ENCODE data around the gene HERPUD2. TPM values are rescaled to one million over a fixed set of nuclear protein-coding genes. Genes with fewer than 3 reads are reported as not detected.

The HERPUD2 gene
- total RNA-seq, 1 donor from 2014 or later: 43.7 TPM

DNA sequence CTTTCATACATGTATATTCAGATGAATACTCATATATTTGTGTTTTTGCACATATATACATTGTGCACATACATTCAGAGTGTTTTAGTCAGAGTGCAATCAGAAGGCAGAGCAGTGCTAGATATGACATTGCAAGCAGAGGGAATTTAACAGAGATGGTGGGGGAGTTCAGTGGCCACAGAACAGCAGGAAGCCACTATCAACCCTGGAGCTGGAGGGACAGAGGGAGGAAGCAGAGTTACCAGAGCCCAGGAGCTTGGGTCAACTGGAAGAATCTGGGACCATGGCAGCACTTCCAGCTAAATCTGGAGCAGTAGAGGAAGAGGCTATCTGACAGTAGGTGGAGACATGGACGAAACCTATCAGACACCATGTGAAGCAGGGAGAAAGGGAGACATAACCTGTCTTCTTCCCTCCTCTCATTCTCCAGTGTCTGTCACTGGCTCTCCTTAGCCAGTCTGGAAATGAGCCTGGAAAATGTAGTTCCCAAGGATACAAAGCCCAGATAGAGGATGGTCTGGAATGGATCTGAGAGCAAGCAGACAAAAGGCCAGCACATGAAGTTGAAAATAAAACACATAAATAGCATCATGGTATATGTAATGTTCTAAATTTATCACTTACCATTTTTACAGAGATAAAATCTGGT lies 33.6 kb upstream of the HERPUD2 start:
- no peak overlapping the region for H3K4me3 ChIP-seq
- no peaks in the 10 kb centered on the region for H3K9me3 ChIP-seq (ENCODE audit: low read depth)
- H3K9ac ChIP-seq: no peak overlapping the region
- no peak overlapping the region for H3K4me2 ChIP-seq
- no peaks in the 10 kb centered on the region for H3K27me3 ChIP-seq
- H3F3A ChIP-seq (ENCODE audit: low read depth): no peaks in the 10 kb centered on the region
- H3K36me3 ChIP-seq: no peaks in the 10 kb centered on the region
- H4K20me1 ChIP-seq (ENCODE audit: low read depth): no peaks in the 10 kb centered on the region
- H2AFZ ChIP-seq (replicated peaks): no peak overlapping the region
- Mint-ChIP-seq H3K4me3 (no peak overlapping the region), H3K27me3 (ENCODE audit: insufficient read depth, low read depth) (no peaks in the 10 kb centered on the region), H3K36me3 (no peaks in the 10 kb centered on the region), H3K27ac (no peak overlapping the region), H3K9me3 (peaks cover 2% of the 10 kb centered on the region), H3K4me1 (no peaks in the 10 kb centered on the region)
- H3K4me1 ChIP-seq: no peaks in the 10 kb centered on the region
- TF ChIP-seq EZH2 (IDR thresholded peaks at IDR 0.05) (no peak), EZH2phosphoT487 (IDR thresholded peaks at IDR 0.05) (no peak)
- TF ChIP-seq, protein P1, sequence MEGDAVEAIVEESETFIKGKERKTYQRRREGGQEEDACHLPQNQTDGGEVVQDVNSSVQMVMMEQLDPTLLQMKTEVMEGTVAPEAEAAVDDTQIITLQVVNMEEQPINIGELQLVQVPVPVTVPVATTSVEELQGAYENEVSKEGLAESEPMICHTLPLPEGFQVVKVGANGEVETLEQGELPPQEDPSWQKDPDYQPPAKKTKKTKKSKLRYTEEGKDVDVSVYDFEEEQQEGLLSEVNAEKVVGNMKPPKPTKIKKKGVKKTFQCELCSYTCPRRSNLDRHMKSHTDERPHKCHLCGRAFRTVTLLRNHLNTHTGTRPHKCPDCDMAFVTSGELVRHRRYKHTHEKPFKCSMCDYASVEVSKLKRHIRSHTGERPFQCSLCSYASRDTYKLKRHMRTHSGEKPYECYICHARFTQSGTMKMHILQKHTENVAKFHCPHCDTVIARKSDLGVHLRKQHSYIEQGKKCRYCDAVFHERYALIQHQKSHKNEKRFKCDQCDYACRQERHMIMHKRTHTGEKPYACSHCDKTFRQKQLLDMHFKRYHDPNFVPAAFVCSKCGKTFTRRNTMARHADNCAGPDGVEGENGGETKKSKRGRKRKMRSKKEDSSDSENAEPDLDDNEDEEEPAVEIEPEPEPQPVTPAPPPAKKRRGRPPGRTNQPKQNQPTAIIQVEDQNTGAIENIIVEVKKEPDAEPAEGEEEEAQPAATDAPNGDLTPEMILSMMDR (IDR thresholded peaks at IDR 0.05): no peak
- DNase-seq (ENCODE audit: low spot score): no peak
- no peak overlapping the region for H3K27ac ChIP-seq
- no peaks in the 10 kb centered on the region for H3K79me2 ChIP-seq (ENCODE audit: low read depth)

GRCh38 chr7:35727571-35727970 lies 32.6 kb upstream of the HERPUD2 start:
- no peak for TF ChIP-seq EZH2phosphoT487 (IDR thresholded peaks at IDR 0.05)
- TF ChIP-seq, protein P1 (IDR thresholded peaks at IDR 0.05): no peak
- no peak for TF ChIP-seq EZH2 (IDR thresholded peaks at IDR 0.05)
- H3K4me1 Mint-ChIP-seq: no peaks in the 10 kb centered on the region
- Histone ChIP-seq H3K4me2 (no peak overlapping the region), H3K4me3 (no peak overlapping the region), H4K20me1 (ENCODE audit: low read depth) (no peaks in the 10 kb centered on the region), H3K4me1 (no peaks in the 10 kb centered on the region), H3K36me3 (no peaks in the 10 kb centered on the region), H3K9me3 (ENCODE audit: low read depth) (no peaks in the 10 kb centered on the region), H3K9ac (no peak overlapping the region), H3K27me3 (no peaks in the 10 kb centered on the region), H3F3A (ENCODE audit: low read depth) (no peaks in the 10 kb centered on the region), H3K79me2 (ENCODE audit: low read depth) (no peaks in the 10 kb centered on the region), H3K27ac (no peak overlapping the region), H2AFZ (replicated peaks) (no peak overlapping the region)
- peaks cover 2% of the 10 kb centered on the region for H3K9me3 Mint-ChIP-seq
- H3K27ac Mint-ChIP-seq: no peak overlapping the region
- H3K27me3 Mint-ChIP-seq (ENCODE audit: insufficient read depth, low read depth): no peaks in the 10 kb centered on the region
- no peaks in the 10 kb centered on the region for H3K36me3 Mint-ChIP-seq
- no peak for DNase-seq (ENCODE audit: low spot score)
- no peak overlapping the region for H3K4me3 Mint-ChIP-seq

DNA sequence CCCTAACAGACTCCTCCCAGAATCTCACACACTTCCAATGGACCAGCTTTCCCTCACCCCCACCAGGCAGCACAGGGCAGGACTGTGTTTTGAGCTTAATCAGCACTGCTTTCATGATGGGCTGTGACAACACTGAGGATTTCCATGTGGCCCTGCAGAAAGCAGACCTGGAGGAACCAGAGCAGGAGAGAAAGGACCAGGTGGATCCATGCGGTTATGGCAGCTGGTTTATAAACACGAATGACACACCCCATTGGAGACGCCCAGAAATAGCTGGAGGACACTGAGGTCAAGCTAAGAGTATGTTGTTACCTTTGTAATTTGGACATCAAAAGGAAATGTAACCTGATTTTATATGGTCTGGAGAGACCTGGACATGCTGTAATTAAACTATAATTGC lies 31.7 kb upstream of the HERPUD2 start:
- no peak for DNase-seq (ENCODE audit: low spot score)
- no peaks in the 10 kb centered on the region for H3K27me3 Mint-ChIP-seq (ENCODE audit: insufficient read depth, low read depth)
- TF ChIP-seq EZH2phosphoT487 (IDR thresholded peaks at IDR 0.05) (no peak), EZH2 (IDR thresholded peaks at IDR 0.05) (no peak)
- TF ChIP-seq, protein P1 (IDR thresholded peaks at IDR 0.05): no peak
- Histone ChIP-seq H3K4me1 (no peaks in the 10 kb centered on the region), H3K36me3 (no peaks in the 10 kb centered on the region), H3K4me3 (no peak overlapping the region), H4K20me1 (ENCODE audit: low read depth) (no peaks in the 10 kb centered on the region), H2AFZ (replicated peaks) (no peak overlapping the region), H3K27ac (no peak overlapping the region), H3F3A (ENCODE audit: low read depth) (no peaks in the 10 kb centered on the region), H3K9ac (no peak overlapping the region), H3K4me2 (no peak overlapping the region), H3K9me3 (ENCODE audit: low read depth) (no peaks in the 10 kb centered on the region), H3K79me2 (ENCODE audit: low read depth) (no peaks in the 10 kb centered on the region), H3K27me3 (no peaks in the 10 kb centered on the region)
- H3K27ac Mint-ChIP-seq: no peak overlapping the region
- H3K4me3 Mint-ChIP-seq: no peak overlapping the region
- no peaks in the 10 kb centered on the region for H3K4me1 Mint-ChIP-seq
- no peaks in the 10 kb centered on the region for H3K36me3 Mint-ChIP-seq
- peaks cover 2% of the 10 kb centered on the region for H3K9me3 Mint-ChIP-seq

Measured in neural progenitor cell (in vitro differentiated cells).